Measurements from ENCODE around the gene SERPINA7. TPM values are rescaled to one million over a fixed set of nuclear protein-coding genes. Genes with fewer than 3 reads are reported as not detected.

SERPINA7 gene
- total RNA-seq, 1 donor from 2014 or later = 0.26 TPM

Other genes starting within 250 kb of the SERPINA7 start
- 4.3 TPM for gene NRK, start 216.2 kb downstream of the SERPINA7 start, total RNA-seq
- 5.6 TPM for gene PWWP3B, start 129.6 kb upstream of the SERPINA7 start, total RNA-seq